Measurements from ENCODE around the gene DPP6. TPM values are rescaled to one million over a fixed set of nuclear protein-coding genes. Genes with fewer than 3 reads are reported as not detected.

Gene DPP6
- total and polyA plus RNA-seq, 9 of the 15 experiments (the other 6 are each of a cell fraction or from before 2014, with no cell fraction given), result not detected

DNA sequence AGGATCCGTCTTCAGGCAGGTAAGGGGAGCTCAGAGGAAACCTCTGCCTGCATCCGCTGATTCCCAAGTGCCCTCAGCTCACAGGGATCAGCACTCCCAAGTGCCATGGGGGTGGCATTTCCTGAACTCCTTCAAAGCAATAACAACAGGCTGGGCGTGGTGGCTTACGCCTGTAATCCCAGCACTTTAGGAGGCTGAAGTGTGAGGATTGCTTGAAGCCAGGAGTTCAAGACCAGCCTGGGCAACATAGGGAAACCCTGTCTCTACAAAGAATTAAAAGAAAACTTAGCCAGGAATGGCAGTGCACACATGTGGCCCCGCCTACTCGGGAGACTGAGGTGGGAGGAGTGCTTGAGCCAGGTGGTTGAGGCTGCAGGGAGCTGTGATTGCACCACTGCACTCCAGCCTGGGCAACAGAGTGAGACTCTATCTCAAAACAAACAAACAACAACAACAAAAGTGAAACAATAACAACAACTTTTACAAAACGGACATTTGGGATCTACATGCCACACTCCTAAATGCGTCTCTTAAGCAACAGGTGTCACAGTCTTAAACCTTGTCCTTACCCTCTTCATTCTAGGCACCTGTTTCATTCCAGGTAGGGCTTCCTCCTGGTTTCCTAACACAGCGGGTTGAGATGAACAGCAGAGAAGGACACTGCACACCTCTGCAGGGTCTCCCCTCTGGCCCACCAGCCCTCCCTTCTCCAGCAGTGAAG is 877.0 kb downstream of the DPP6 start (continued):
- no peak for TF ChIP-seq ZBTB1 (CRISPR knock-in tag; IDR thresholded peaks at IDR 0.05; ENCODE audit: borderline replicate concordance, low read depth)
- no peak for TF ChIP-seq POLR2B (IDR thresholded peaks at IDR 0.05; ENCODE audit: low read depth, partially characterized antibody)
- TF ChIP-seq MAFK (IDR thresholded peaks at IDR 0.05; ENCODE audit: low read length), result no peak
- TF ChIP-seq, protein P1, sequence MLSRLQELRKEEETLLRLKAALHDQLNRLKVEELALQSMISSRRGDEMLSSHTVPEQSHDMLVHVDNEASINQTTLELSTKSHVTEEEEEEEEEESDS (CRISPR knock-in tag; IDR thresholded peaks at IDR 0.05), result no peak
- 0 out of 4 replicates have a peak, but pooled peaks of 1 of the 2 experiments have one; percentile 7 for TF ChIP-seq MAZ (CRISPR knock-in tag; conservative IDR thresholded peaks at IDR 0.05 in 1 of 2, IDR thresholded peaks at IDR 0.05 in 1 of 2)
- TF ChIP-seq, protein P2, sequence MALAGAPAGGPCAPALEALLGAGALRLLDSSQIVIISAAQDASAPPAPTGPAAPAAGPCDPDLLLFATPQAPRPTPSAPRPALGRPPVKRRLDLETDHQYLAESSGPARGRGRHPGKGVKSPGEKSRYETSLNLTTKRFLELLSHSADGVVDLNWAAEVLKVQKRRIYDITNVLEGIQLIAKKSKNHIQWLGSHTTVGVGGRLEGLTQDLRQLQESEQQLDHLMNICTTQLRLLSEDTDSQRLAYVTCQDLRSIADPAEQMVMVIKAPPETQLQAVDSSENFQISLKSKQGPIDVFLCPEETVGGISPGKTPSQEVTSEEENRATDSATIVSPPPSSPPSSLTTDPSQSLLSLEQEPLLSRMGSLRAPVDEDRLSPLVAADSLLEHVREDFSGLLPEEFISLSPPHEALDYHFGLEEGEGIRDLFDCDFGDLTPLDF (CRISPR knock-in tag; IDR thresholded peaks at IDR 0.05), result no peak
- no peak for TF ChIP-seq WHSC1 (IDR thresholded peaks at IDR 0.05; ENCODE audit: low read length)
- TF ChIP-seq, protein P3, sequence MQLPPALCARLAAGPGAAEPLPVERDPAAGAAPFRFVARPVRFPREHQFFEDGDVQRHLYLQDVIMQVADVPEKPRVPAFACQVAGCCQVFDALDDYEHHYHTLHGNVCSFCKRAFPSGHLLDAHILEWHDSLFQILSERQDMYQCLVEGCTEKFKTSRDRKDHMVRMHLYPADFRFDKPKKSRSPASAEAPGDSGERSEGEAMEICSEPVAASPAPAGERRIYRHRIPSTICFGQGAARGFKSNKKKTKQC (CRISPR knock-in tag; IDR thresholded peaks at IDR 0.05), result 0 out of 2 replicates have a peak, but pooled peaks have one; percentile 29
- TF ChIP-seq ATF7 (IDR thresholded peaks at IDR 0.05), result peak; percentile 36; the same call in 1 of the 2 replicates
- TF ChIP-seq, protein P4, sequence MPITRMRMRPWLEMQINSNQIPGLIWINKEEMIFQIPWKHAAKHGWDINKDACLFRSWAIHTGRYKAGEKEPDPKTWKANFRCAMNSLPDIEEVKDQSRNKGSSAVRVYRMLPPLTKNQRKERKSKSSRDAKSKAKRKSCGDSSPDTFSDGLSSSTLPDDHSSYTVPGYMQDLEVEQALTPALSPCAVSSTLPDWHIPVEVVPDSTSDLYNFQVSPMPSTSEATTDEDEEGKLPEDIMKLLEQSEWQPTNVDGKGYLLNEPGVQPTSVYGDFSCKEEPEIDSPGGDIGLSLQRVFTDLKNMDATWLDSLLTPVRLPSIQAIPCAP (CRISPR knock-in tag; IDR thresholded peaks at IDR 0.05; ENCODE audit: borderline replicate concordance), result no peak
